Gastrocnemius medialis (tissue), 4 donors: ENCODE results near the gene ZCWPW1. TPM values are rescaled to one million over a fixed set of nuclear protein-coding genes. Genes with fewer than 3 reads are reported as not detected.

Experiments used
- ATAC-seq, 2 donors: fragments of 150-250 bp; one replicate each; pipeline ENCODE4 v1.9.1; 2016
- DNase-seq, 2 donors: peaks; one replicate each; pipeline ENCODE4 v3.0.0-alpha.2; 2019
- H3K27ac ChIP-seq, 4 donors: fragments of 200-600 bp; sonication (generic); 1 replicate in 1 of 4; 2 replicates in 3 of 4; pipeline ENCODE4 v1.5.1; 2016 to 2018; ENCODE audit warnings: mild to moderate bottlenecking in 2 of 4, moderate library complexity in 1 of 4
- H3K27me3 ChIP-seq, 3 donors: fragments of 200-600 bp; sonication (generic) in 2 of 3; 1 replicate in 1 of 3; 2 replicates in 2 of 3; pipeline versions ENCODE4 v1.5.1 to v1.6.0; 2016 to 2019; ENCODE audit warnings: mild to moderate bottlenecking in 1 of 3, moderate library complexity in 1 of 3
- H3K36me3 ChIP-seq, 2 donors: fragments of 200-600 bp; sonication (generic) in 1 of 2; one replicate each; pipeline ENCODE4 v1.5.1; 2017 to 2018
- H3K4me1 ChIP-seq, 2 donors: fragments of 200-600 bp; sonication (generic) in 1 of 2; one replicate each; pipeline ENCODE4 v1.5.1; 2016 to 2017; ENCODE audit warnings: mild to moderate bottlenecking in 2 of 2
- H3K4me3 ChIP-seq, 4 donors: fragments of 200-600 bp; sonication (generic) in 3 of 4; 1 replicate in 1 of 4; 2 replicates in 3 of 4; pipeline ENCODE4 v1.5.1; 2016 to 2019; ENCODE audit warnings: mild to moderate bottlenecking in 2 of 4
- H3K9me3 ChIP-seq, 3 donors: fragments of 200-600 bp; sonication (generic) in 2 of 3; 1 replicate in 1 of 3; 2 replicates in 2 of 3; pipeline ENCODE4 v1.5.1; 2016 to 2019
- POLR2A ChIP-seq, 2 donors: fragments of 450-650 bp; IDR thresholded peaks; one replicate each; pipeline ENCODE4 v1.6.1; 2017; ENCODE audit warnings: antibody characterized with exemption in 2 of 2, mild to moderate bottlenecking in 2 of 2, moderate library complexity in 2 of 2
- in situ Hi-C, 4 donors: fragments of 200-750 bp; cut with MboI; loops; one replicate each; pipeline versions ENCODE4 v1.15.0 to v1.8.0; 2017; ENCODE audit warnings: low sequenced_read_pairs in 4 of 4
- intact Hi-C: fragments of 100-400 bp; cut with DNase I; formaldehyde crosslinking; loops from one replicate; pipeline ENCODE4 v1.15.1; 2023; ENCODE audit warnings: low total_unique reads
- total RNA-seq, 4 donors: library from RNA; depleted of rRNA; stranded (reverse); fragments of >200 nt; gene quantifications; one replicate each; pipeline versions ENCODE4 v1.1.0 to v1.2.3, GENCODE V29; 2016
- TF ChIP-seq, protein P1 (sequence below), 5 experiments: fragments of 450-650 bp in 3 of 5; fragments of 200-600 bp in 2 of 5; sonication (generic) in 2 of 5; IDR thresholded peaks in 4 of 5; conservative IDR thresholded peaks in 1 of 5; 1 replicate in 4 of 5; 2 replicates in 1 of 5; pipeline ENCODE4 v1.5.1; 2016 to 2019; ENCODE audit warnings: antibody characterized with exemption in 5 of 5, mild to moderate bottlenecking in 3 of 5, moderate library complexity in 3 of 5

Gene ZCWPW1
- total RNA-seq, 4 donors from 2014 or later, result 1.6 to 8.5 (median 2.7) TPM

DNA sequence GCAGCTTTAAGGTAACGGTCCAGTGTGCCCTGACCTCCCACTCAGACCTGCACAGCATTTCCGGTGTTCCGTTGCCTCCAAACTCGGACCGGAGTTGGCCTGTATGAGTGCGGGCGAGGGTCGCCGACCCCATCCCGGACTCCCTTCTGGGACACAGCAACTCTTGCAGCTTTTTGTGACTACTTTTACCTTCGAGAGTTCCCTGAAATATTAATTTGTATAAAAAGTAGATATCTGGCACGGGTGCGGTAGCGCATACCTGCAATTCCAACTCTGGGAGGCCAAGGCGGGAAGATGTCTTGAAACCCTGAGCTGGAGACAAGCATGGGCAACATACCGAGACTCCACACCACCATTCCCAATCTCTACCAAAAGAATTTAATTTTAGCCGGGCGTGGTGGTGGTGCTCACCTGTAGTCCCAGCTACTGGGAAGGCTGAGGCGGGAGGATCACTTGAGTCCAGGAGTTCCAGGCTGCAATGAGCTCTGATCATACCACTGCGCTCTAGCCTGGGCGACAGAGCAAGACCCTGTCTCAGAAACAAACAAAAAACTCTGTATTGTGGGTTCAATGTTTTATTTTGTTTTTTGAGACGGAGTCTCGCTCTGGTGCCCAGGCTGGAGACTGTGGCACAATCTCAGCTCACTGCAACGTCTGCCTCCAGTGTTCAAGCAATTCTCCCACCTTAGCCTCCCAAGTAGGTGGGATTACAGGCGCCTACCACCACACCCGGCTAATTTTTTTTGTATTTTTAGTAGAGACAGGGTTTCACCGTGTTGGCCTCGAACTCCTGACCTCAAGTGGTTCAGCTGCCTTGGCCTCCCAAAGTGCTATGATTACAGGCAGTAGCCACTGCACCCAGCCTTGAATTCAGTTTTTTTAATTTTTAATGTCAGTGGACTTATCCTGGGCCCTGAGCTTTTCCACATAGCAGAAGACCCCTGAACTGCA lies 8.9 kb upstream of the ZCWPW1 start:
- in situ Hi-C loops, result loop anchor here in 1 of 4 donors (25.0 kb wide), 1 partner anchor 425 kb away; the partner anchor contains the start of genes SLC12A9 and TRIP6
- ATAC-seq (no peak), DNase-seq (no peak)
- intact Hi-C loops, result loop anchor here (2.0 kb wide), 1 partner anchor 41 kb away; the partner anchor contains the start of gene TSC22D4
- Histone ChIP-seq H3K27me3 (no peaks in the 10 kb centered on the region), H3K36me3 (peaks cover 0 to 22% of the 10 kb centered on the region in 2 donors), H3K4me3 (peak overlapping the region in 2 of 4 donors; percentile 78 to 81), H3K9me3 (no peaks in the 10 kb centered on the region), H3K27ac (peak overlapping the region; percentile 85 to 92 (median 90)), H3K4me1 (peaks cover 13% of the 10 kb centered on the region in 2 donors)
- TF ChIP-seq POLR2A (IDR thresholded peaks at IDR 0.05), result no peak
- TF ChIP-seq, protein P1, sequence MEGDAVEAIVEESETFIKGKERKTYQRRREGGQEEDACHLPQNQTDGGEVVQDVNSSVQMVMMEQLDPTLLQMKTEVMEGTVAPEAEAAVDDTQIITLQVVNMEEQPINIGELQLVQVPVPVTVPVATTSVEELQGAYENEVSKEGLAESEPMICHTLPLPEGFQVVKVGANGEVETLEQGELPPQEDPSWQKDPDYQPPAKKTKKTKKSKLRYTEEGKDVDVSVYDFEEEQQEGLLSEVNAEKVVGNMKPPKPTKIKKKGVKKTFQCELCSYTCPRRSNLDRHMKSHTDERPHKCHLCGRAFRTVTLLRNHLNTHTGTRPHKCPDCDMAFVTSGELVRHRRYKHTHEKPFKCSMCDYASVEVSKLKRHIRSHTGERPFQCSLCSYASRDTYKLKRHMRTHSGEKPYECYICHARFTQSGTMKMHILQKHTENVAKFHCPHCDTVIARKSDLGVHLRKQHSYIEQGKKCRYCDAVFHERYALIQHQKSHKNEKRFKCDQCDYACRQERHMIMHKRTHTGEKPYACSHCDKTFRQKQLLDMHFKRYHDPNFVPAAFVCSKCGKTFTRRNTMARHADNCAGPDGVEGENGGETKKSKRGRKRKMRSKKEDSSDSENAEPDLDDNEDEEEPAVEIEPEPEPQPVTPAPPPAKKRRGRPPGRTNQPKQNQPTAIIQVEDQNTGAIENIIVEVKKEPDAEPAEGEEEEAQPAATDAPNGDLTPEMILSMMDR (IDR thresholded peaks at IDR 0.05 in 4 of 5, conservative IDR thresholded peaks at IDR 0.05 in 1 of 5), result no peak

- H3K4me1 ChIP-seq, result peaks cover 31% of the 10 kb centered on the region in 2 donors
- peaks cover 0 to 22% of the 10 kb centered on the region in 2 donors for H3K36me3 ChIP-seq
- in situ Hi-C loops, result loop anchor here in 1 of 4 donors (25.0 kb wide), 1 partner anchor 427 kb away; the partner anchor contains the start of genes SLC12A9 and TRIP6
- no peaks in the 10 kb centered on the region for H3K9me3 ChIP-seq
- H3K4me3 ChIP-seq, result peak overlapping the region; percentile 78 to 86 (median 81)
- TF ChIP-seq, protein P1 (IDR thresholded peaks at IDR 0.05 in 4 of 5, conservative IDR thresholded peaks at IDR 0.05 in 1 of 5), result no peak
- TF ChIP-seq POLR2A (IDR thresholded peaks at IDR 0.05), result no peak
- DNase-seq (no peak), ATAC-seq (peak; percentile 33 to 42)
- intact Hi-C loops, result loop anchor here (1.0 to 2.0 kb wide), 2 partner anchors 15 to 43 kb away; partner anchors contain the start of gene TSC22D4
- no peaks in the 10 kb centered on the region for H3K27me3 ChIP-seq
- peak overlapping the region; percentile 85 to 92 (median 90) for H3K27ac ChIP-seq
These were observed 7.2 kb upstream of the ZCWPW1 start for GRCh38 chr7:100435401-100436304.

GRCh38 chr7:100434297-100435144 lies 6.0 kb upstream of the ZCWPW1 start:
- peak overlapping the region in 2 of 4 donors; percentile 87 to 92 for H3K27ac ChIP-seq
- no peak for TF ChIP-seq POLR2A (IDR thresholded peaks at IDR 0.05)
- intact Hi-C loops, result no loop called here
- in situ Hi-C loops, result loop anchor here in 1 of 4 donors (25.0 kb wide), 1 partner anchor 428 kb away; the partner anchor contains the start of genes SLC12A9 and TRIP6
- H3K9me3 ChIP-seq, result no peaks in the 10 kb centered on the region
- H3K4me3 ChIP-seq, result peak overlapping the region in 2 of 4 donors; percentile 78 to 86
- DNase-seq, result no peak
- ATAC-seq, result no peak
- peaks cover 35 to 36% of the 10 kb centered on the region in 2 donors for H3K4me1 ChIP-seq
- peaks cover 0 to 22% of the 10 kb centered on the region in 2 donors for H3K36me3 ChIP-seq
- H3K27me3 ChIP-seq, result no peaks in the 10 kb centered on the region

DNA sequence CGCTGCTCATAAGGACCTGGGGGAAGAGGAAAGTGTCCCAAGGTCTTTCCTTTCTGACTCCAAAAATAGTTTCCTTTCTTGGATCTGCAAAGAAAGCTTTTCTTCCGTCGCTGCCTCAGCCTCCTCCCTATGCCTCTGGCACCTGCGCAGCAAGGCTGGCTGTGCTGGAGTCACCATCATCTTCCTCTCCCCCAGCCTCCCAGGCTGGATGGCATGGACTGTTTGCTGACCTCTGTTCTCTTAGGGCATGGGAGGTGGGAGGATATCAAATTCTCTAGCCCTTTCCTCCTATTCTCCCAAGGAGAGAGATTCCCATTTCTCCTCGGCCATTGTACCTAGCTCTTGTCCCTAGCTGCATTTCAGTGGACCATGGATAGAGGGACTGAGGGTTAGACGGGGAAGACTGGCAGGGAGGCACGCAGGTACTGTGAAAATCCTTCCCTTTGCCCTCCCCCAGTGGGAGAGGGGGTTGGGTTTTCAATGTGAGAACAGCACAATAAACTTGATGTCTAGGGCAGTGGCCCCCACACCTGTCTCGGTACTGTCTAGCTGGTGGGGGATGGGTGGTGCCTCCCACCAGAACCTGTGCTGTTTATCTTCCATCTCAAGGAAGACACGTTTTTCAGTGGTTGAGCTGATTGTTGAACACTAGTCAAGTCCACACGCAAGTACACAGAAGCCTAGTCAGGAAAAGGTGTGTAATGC lies 5.2 kb upstream of the ZCWPW1 start:
- no peak overlapping the region for H3K4me3 ChIP-seq
- ATAC-seq (no peak), DNase-seq (no peak)
- no peak for TF ChIP-seq POLR2A (IDR thresholded peaks at IDR 0.05)
- TF ChIP-seq, protein P1 (IDR thresholded peaks at IDR 0.05 in 4 of 5, conservative IDR thresholded peaks at IDR 0.05 in 1 of 5), result no peak
- peak overlapping the region in 2 of 4 donors; percentile 8 to 28 for H3K27ac ChIP-seq
- H3K4me1 ChIP-seq, result peaks cover 35 to 36% of the 10 kb centered on the region in 2 donors
- no peaks in the 10 kb centered on the region for H3K9me3 ChIP-seq
- in situ Hi-C loops, result loop anchor here in 1 of 4 donors (25.0 kb wide), 1 partner anchor 429 kb away; the partner anchor contains the start of genes SLC12A9 and TRIP6
- H3K27me3 ChIP-seq, result no peaks in the 10 kb centered on the region
- intact Hi-C loops, result no loop called here
- H3K36me3 ChIP-seq, result peaks cover 0 to 22% of the 10 kb centered on the region in 2 donors
